ENCODE results near the gene SEC14L5.

GRCh38 chr16:5008311-5008731 is 50.2 kb downstream of the SEC14L5 start:
- TF ChIP-seq CTCF (IDR thresholded peaks at IDR 0.05), result no peak
- TF ChIP-seq POLR2A (IDR thresholded peaks at IDR 0.05), result no peak
- TF ChIP-seq POLR2AphosphoS5 (IDR thresholded peaks at IDR 0.05), result no peak

Data from suprapubic skin (tissue), 4 donors.